GM12874 (cell line): Measurements from ENCODE around the gene DKK2.

Experiments
- CTCF ChIP-seq: IDR thresholded peaks from 2 replicates; pipeline ENCODE4 v1.5.1; 2011; ENCODE audit warnings: low read depth, mild to moderate bottlenecking, control low read depth, low read length, moderate library complexity; ENCODE audit not compliant: insufficient read depth

DKK2 gene

GRCh38 chr4:107036584-107037198 is 578 bp upstream of the DKK2 start:
- no peak for TF ChIP-seq CTCF

GRCh38 chr4:107034996-107035818 is 906 bp downstream of the DKK2 start:
- no peak for TF ChIP-seq CTCF

- TF ChIP-seq CTCF, result no peak
These were observed 1.8 kb downstream of the DKK2 start for GRCh38 chr4:107034091-107034995.

GRCh38 chr4:107027379-107027778 is 8.7 kb downstream of the DKK2 start:
- TF ChIP-seq CTCF, result no peak

- TF ChIP-seq CTCF, result no peak
These were observed 17.8 kb downstream of the DKK2 start for GRCh38 chr4:107018344-107018735.

GRCh38 chr4:107017443-107018343 is 18.4 kb downstream of the DKK2 start:
- TF ChIP-seq CTCF, result no peak
